Rectal smooth muscle tissue (tissue), 1 donor: ENCODE results near the gene SRGAP2B.
"Not testable (repeated sequence)": the region's sequence is repeated elsewhere in the genome, so short reads cannot be mapped to it uniquely, and the experiment has no call there.

Experiments
- H3K27ac ChIP-seq: one replicate; pipeline ENCODE4 v1.7.0; 2013; ENCODE audit warnings: low read depth, low read length, inconsistent platforms
- H3K27me3 ChIP-seq: one replicate; pipeline ENCODE4 v1.7.0; 2013; ENCODE audit warnings: low read length; ENCODE audit not compliant: control insufficient read depth, insufficient read depth
- H3K36me3 ChIP-seq: one replicate; pipeline ENCODE4 v1.7.0; 2013; ENCODE audit warnings: low read length; ENCODE audit not compliant: control insufficient read depth, insufficient read depth
- H3K4me1 ChIP-seq: one replicate; pipeline ENCODE4 v1.7.0; 2013; ENCODE audit warnings: low read length; ENCODE audit not compliant: control insufficient read depth, insufficient read depth
- H3K4me3 ChIP-seq: one replicate; pipeline ENCODE4 v1.7.0; 2013; ENCODE audit warnings: low read length
- H3K9ac ChIP-seq: one replicate; pipeline ENCODE4 v1.7.0; 2013; ENCODE audit warnings: low read length

Gene SRGAP2B

DNA sequence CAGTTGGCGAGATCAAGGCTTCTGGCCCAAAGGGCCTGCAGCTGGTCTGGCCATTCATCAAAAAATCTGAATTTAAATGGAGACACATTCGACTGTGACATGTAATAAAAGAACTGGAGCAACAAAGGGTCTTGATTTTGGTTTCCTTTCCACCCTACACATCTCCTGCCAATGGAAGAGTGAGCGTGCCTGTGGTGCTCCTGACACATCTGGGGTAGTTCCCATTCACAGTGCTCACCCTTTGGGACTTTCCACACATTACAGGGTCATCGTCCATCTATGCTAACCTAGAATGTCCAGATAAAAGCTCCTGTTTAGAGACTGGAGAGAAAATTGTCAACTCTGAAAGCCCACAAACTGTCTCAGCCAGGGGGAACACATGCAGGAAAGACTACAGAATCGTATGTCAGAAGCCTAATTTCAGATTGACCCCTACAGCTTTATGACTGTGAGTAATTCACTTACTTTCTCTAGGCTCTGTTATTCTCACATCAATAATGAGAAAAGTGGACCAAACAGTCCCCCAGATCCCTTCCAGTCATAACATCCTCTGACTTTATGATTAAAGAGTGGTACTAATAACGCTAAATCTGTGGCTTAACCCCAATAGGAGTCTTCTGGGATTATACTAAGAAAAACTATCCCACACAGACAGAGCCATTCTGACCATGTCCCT lies 46.8 kb downstream of the SRGAP2B start:
- H3K4me1 ChIP-seq, H3K9ac ChIP-seq, H3K4me3 ChIP-seq, H3K27me3 ChIP-seq, H3K27ac ChIP-seq, H3K36me3 ChIP-seq: not testable (repeated sequence)

GRCh38 chr1:145047553-145047952 lies 47.6 kb downstream of the SRGAP2B start:
- not testable (repeated sequence) for H3K4me1 ChIP-seq, H3K4me3 ChIP-seq, H3K36me3 ChIP-seq

DNA sequence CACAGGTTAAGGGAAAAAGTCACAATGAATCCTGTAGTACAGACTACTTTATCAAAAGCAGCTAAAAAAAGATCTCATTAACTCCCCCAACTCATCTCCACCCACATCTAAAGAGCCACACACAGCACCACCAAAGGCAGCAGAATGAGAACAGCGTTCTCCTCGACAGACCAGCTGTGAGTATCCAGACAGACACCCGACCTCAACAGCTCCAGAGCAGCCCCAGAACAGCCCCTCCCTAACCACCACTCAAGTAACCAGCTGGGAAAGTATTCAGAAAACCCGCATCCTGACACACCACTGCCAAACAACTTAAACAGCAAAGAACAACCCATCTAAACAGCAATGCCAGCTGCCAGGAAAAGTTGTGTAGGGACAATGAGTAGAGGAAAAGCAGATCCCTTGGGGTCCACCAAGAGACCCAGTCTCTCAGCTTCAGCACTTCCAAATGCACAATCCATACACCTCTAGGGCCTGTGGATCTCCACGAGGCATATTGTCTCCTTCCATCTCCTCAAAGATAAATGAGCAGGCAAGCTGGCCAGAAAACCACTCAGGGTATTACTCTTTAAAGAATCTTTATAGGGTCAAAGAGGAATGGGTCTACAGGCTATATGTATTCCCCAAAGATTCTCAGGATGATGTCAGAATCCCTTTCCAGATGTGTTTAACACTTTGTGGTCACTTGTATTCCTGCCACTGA lies 49.4 kb downstream of the SRGAP2B start:
- not testable (repeated sequence) for H3K9ac ChIP-seq, H3K4me3 ChIP-seq, H3K27ac ChIP-seq, H3K4me1 ChIP-seq, H3K27me3 ChIP-seq, H3K36me3 ChIP-seq

More at GRCh38 chr1:145047553-145047952, 47.6 kb downstream of the SRGAP2B start:
- not testable (repeated sequence) for H3K9ac ChIP-seq, H3K27me3 ChIP-seq, H3K27ac ChIP-seq

DNA sequence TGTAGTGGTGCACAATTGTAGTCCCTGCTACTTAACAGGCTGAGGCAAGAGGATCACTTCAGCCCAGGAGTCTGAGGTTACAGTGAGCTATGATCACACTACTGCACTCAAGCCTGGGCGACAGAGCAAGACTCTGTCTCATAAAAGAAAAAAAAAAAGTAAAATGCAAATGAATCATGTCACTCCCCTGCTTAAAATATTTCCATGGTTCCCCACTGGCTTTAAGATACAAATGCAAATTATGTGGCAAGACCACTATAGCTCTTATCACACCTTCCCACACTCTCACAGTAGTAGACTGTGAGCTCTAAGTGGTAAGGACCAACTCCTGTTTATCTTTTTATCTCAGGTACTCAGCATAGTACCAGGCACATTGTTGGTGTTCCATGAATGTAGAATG lies 53.6 kb downstream of the SRGAP2B start:
- not testable (repeated sequence) for H3K4me3 ChIP-seq, H3K27me3 ChIP-seq, H3K27ac ChIP-seq, H3K4me1 ChIP-seq, H3K36me3 ChIP-seq, H3K9ac ChIP-seq

DNA sequence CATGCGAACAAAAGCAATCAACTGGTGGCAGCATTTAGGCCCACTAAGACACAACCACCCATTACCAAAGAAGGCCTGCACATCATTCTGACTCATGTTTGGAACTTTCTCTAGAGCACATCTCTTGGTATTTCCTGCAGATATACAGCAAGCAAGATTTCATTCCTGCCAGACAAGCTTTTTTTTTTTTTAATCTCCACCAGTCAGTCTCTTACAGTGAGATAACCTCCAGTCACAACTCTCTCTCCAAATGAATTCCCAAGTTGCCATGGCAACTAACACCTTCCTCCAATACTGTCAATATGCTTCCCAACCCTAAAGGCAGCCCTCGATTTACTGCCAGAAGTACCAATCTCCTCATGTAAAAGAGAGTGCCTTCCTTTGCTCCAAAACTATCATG lies 59.1 kb downstream of the SRGAP2B start:
- H3K4me3 ChIP-seq, H3K27me3 ChIP-seq: not testable (repeated sequence)

GRCh38 chr1:145033523-145033922 lies 61.6 kb downstream of the SRGAP2B start:
- not testable (repeated sequence) for H3K4me3 ChIP-seq, H3K4me1 ChIP-seq, H3K27ac ChIP-seq, H3K9ac ChIP-seq, H3K27me3 ChIP-seq, H3K36me3 ChIP-seq

More for the DNA sequence above, 59.1 kb downstream of the SRGAP2B start:
- H3K27ac ChIP-seq, H3K9ac ChIP-seq, H3K36me3 ChIP-seq, H3K4me1 ChIP-seq: not testable (repeated sequence)

- H3K36me3 ChIP-seq, H3K4me3 ChIP-seq, H3K4me1 ChIP-seq, H3K27ac ChIP-seq, H3K27me3 ChIP-seq, H3K9ac ChIP-seq: not testable (repeated sequence)
Measured at GRCh38 chr1:145027251-145027650, 67.9 kb downstream of the SRGAP2B start.

DNA sequence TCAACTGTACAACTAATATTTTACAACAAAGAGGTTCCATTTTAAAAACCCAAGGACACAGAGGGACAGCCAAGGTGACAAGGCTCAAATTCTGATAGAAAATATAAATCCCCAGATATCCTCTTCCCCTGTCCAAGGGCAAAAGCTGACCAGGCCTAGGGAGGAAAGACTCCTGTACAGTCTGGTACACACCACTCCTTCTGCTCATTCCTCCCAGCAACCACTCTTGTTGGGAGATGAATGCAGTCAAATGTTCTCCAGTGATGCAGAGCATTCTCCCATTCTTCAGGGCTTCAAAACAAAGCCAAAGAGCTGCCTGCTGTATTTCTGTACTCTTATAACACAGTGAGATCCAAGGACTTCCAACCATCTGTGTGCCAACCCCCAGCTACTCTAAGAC lies 69.8 kb downstream of the SRGAP2B start:
- H3K27ac ChIP-seq, H3K9ac ChIP-seq, H3K4me3 ChIP-seq, H3K27me3 ChIP-seq, H3K4me1 ChIP-seq, H3K36me3 ChIP-seq: not testable (repeated sequence)

DNA sequence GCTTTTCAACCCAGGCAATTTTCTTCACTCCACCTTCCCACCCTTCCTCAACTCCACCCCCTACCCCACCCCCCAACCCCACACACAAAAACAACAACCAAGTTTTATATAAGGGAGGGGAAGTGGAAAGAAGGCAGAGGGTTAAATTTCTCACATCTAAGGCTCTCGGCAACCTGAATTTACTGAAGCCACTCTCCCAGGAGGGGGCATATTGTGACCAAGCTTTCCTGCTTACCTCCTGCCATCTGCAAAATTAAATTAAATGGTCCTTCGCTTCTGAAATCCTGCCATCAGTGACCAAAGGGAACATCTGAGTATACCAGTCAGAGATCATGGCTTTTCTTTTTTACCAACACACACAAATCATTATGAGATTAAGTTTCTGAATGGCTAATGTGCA lies 72.9 kb downstream of the SRGAP2B start:
- H3K4me1 ChIP-seq, H3K4me3 ChIP-seq, H3K27ac ChIP-seq, H3K27me3 ChIP-seq, H3K36me3 ChIP-seq, H3K9ac ChIP-seq: not testable (repeated sequence)

- not testable (repeated sequence) for H3K36me3 ChIP-seq, H3K27ac ChIP-seq, H3K9ac ChIP-seq, H3K4me3 ChIP-seq, H3K27me3 ChIP-seq, H3K4me1 ChIP-seq
Measured at GRCh38 chr1:145021749-145022148, 73.4 kb downstream of the SRGAP2B start.

DNA sequence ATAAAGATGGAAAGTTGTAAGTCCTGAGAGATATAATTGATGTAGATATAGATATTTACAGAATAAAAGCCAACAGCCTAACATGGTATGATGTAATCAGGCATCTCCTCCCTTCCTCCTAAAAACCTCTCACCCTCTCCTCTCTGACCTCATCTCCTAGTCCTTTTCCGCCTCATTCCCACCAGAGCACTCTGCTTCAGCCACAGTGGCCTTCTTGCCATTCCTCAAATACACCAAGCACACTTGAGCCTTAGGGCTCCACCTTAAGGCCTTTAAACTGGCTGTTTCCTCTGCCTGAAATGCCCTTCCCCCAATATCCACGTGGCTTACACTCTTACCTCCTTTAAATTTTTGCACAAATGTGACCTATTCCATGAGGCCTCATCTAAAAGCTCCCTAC lies 75.4 kb downstream of the SRGAP2B start:
- H3K4me1 ChIP-seq, H3K27ac ChIP-seq, H3K4me3 ChIP-seq, H3K27me3 ChIP-seq, H3K9ac ChIP-seq, H3K36me3 ChIP-seq: not testable (repeated sequence)

DNA sequence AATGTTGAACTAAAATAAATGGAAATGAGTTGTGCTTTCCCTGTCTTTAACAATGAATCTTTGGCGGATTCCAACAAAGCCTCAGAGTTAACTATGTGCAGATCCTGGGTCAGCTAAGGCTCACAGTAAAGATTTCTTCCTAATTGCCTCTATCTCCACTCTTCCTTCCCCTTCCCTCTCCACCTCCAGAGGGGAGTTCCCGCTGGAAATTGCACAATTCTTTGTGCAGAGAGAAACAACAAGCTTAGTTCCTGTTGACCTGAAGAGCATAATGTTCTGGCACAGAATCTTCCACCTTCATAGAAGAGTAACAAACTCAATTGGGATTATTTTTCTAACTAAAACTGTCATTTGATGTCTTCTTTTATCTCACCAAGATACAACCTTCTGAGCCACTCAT lies 77.4 kb downstream of the SRGAP2B start:
- not testable (repeated sequence) for H3K4me1 ChIP-seq, H3K36me3 ChIP-seq, H3K27me3 ChIP-seq, H3K27ac ChIP-seq, H3K4me3 ChIP-seq, H3K9ac ChIP-seq

- H3K4me3 ChIP-seq, H3K9ac ChIP-seq, H3K4me1 ChIP-seq, H3K36me3 ChIP-seq, H3K27ac ChIP-seq, H3K27me3 ChIP-seq: not testable (repeated sequence)
Measured at GRCh38 chr1:145016492-145016862, 78.7 kb downstream of the SRGAP2B start.
